ENCODE measurements around the gene PCDHA6.
"Not testable (repeated sequence)": the region's sequence is repeated elsewhere in the genome, so short reads cannot be mapped to it uniquely, and the experiment has no call there.

The PCDHA6 gene

GRCh38 chr5:140868721-140869554 is 41.2 kb downstream of the PCDHA6 start, which contains the start of gene PCDHA11:
Gene PCDHA11 (plus strand): TSS chr5:140868957. CDS start chr5:140869104, 147 bp downstream.
- DNase-seq: no peak

GRCh38 chr5:140869555-140869886 is 41.8 kb downstream of the PCDHA6 start:
- DNase-seq: no peak

GRCh38 chr5:140870221-140871201 is 42.8 kb downstream of the PCDHA6 start:
- DNase-seq: no peak

- no peak for DNase-seq
Observed at GRCh38 chr5:140875085-140876065, 47.6 kb downstream of the PCDHA6 start, which contains the start of gene PCDHA12. Gene PCDHA12 (plus strand): TSS chr5:140875308. CDS start chr5:140875473, 165 bp downstream.

- DNase-seq: not testable (repeated sequence)
Observed at GRCh38 chr5:140876541-140877261, 48.9 kb downstream of the PCDHA6 start.

GRCh38 chr5:140877262-140877581 is 49.5 kb downstream of the PCDHA6 start:
- DNase-seq: no peak
